GM18870 (cell line): ENCODE results near the gene PARP8.
"Not testable (repeated sequence)": the region's sequence is repeated elsewhere in the genome, so short reads cannot be mapped to it uniquely, and the experiment has no call there.

Experiments used
- ATAC-seq: cut with Tn5 transposase; IDR thresholded peaks from one replicate; pipeline ENCODE4 v1.9.1; 2021; ENCODE audit warnings: moderate library complexity; ENCODE audit not compliant: unreplicated experiment

PARP8 gene

DNA sequence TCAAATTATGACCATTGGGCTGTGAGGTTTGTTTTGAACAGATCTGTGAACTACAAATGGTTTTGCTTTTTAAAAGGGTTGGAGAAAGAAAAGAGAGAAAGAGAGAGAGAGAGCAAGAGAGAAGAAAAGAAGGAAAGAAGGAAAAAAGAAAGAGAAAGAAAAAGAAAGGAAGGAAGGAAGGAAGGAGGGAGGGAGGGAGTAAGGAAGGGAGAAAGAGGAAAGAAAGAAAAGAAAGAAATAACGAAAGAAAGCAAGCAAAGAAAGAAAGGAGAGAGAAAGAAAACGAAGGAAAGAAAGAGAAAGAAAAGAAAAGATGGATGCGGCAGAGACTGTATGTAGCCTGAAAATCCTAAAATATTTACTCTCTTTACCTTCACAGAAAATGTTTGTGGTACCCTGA, 104.0 kb downstream of the PARP8 start:
- ATAC-seq, result no peak

DNA sequence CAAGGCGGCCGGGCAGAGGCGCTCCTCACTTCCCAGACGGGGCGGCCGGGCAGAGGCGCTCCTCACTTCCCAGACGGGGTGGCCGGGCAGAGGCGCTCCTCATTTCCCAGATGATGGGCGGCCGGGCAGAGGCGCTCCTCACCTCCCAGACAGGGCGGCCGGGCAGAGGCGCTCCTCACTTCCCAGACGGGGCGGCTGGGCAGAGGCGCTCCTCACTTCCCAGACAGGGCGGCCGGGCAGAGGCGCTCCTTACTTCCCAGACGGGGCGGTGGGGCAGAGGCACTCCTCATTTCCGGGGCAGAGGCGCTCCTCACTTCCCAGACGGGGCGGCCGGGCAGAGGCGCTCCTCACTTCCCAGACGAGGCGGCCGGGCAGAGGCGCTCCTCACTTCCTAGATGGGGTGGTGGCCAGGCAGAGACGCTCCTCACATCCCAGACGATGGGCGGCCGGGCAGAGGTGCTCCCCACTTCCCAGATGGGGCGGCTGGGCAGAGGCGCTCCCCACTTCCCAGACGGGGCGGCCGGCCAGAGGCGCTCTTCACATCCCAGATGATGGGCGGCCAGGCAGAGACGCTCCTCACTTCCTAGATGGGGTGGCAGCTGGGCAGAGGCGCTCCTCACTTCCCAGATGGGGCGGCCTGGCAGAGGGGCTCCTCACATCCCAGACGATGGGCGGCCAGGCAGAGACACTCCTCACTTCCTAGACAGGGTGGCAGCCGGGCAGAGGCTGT, 108.2 kb downstream of the PARP8 start:
- not testable (repeated sequence) for ATAC-seq

DNA sequence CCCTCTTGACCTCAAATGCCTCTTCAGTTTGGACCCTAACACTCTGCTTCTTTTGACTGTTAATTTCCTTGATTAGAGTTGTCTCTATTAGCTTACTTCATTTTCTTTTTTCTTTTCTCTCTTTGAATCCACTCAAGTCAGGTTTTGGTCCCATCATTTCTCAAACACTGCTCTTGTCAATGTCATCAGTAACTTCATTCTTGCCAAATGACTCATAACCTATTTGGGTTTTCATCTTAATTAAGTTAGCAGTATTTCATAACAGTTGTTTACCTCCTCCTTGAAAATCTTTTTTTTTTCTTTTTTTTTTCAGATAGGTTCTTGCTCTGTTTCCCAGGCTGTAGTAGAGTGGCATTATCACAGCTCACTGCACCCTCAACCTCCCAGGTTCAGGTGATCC, 119.6 kb downstream of the PARP8 start:
- ATAC-seq, result no peak

DNA sequence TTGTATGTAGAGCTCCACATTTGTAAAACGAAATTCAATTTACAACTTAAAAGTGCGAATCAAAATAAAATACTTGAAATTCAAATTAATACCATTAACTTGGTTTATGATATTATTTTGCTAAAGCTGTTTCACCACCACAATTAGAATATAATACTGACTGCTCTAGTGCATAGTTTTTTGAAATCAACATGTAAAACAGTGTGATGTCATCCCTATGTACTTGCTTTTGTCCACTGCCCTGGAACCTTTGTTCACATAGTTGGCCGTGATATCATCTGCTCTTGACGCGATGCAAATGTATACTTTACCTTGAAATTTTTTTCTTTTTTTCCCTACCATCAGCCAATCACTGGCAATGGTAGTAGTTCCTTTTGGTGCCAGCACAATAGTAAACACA, 125.4 kb downstream of the PARP8 start:
- no peak for ATAC-seq

DNA sequence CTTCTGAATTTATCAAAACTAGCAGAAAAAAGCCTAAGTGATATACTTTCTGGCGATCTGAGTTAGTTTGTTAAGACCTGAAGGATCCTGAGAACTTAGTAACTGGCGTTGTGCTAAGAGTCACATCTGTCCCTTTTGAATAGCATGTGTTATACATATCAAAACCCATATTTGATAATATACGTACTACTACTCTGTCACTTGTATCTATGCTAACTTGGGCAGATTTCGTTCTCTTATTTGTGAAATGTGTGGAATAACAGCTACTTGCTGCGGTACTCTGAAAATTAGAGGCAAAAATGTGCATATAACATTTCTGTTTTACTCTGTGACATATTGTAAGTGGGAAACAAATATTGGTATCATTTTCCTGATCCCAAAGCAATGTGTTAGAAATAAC, 126.4 kb downstream of the PARP8 start:
- ATAC-seq, result no peak

DNA sequence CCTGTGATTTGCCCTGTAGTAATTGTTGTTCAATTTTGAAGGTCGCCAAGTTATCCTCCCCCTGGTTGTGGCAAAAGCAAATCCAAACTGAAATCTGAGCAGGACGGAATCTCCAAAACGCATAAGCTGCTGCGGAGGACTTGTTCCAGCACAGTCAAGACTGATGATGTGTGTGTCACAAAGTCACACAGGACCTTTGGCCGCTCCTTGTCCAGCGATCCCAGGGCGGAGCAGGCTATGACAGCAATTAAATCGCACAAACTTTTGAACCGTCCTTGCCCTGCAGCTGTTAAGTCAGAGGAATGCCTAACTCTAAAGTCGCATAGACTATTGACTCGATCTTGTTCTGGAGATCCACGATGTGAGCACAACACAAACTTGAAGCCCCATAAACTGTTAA, 128.4 kb downstream of the PARP8 start:
- ATAC-seq, result no peak

DNA sequence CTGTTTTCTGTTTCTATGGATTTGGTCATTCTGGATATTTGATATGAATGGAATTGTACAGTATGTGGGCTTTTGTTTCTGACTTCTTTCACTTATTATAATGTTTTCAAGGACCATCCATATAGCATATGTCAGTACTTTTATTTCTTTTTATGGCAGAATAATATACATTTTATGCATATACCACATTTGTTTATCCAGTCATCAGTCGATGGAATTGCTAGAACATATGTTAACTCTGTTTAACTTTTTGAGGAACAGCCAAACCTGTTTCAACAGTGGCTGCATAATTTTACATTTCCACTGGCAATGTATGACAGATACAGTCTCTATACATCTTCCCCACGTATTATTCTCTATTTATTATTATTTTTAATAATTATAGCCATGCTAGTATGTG, 131.6 kb downstream of the PARP8 start:
- ATAC-seq, result no peak

DNA sequence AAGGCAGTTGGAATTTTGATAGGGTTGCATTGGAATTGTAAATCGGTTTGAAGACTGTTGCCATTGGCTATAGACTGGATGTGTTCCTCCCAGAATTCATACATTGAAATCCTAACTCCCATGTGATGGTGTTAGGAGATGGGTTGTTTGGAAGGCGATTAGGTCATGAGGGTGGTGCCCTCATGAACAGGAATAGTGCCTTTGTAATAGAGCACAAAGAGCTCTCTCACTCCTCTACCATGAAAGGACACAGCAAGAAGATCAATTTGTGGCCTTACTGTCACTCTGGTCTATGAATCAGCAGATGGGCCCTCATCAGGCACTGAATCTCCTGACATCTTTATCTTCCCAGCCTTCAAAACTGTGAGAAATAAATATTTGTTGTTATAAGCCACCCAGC, 133.2 kb downstream of the PARP8 start:
- ATAC-seq, result no peak

DNA sequence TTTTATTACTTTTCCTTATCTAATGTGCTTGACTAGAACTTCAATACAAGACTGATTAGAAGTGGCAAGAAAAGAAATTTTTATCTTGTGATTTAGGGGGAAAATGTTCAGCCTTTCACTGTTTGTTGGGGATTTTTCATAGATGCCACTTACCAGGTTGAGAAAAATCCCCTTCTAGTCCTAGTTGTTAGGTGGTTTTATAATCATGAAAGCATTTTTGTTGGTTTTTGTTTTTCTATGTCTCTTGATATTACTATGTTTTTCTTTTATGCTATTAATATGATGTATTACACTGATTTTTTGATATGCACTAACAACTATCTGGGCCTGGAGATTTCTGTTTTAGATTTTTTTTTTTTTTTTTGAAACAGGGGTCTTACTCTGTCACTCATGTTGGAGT, 134.0 kb downstream of the PARP8 start:
- no peak for ATAC-seq

DNA sequence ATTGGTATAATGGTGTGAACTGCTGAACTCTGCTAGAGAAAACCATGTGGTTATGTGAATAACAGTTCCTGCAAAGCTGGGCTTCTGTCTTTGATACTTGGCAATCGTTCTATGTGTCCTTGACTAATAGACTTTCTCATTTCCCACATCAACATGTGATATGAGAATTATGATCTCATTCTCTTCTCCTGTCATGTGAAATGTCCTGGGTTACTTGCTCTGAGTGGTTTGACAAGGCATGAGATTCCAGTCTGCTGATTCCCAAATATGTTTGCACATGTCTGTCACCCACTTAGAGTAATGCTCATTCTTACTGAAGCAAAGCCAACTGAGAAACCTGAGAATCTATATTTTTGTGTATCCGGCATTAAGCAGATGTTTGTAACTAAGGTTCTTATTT, 141.2 kb downstream of the PARP8 start:
- ATAC-seq, result no peak

DNA sequence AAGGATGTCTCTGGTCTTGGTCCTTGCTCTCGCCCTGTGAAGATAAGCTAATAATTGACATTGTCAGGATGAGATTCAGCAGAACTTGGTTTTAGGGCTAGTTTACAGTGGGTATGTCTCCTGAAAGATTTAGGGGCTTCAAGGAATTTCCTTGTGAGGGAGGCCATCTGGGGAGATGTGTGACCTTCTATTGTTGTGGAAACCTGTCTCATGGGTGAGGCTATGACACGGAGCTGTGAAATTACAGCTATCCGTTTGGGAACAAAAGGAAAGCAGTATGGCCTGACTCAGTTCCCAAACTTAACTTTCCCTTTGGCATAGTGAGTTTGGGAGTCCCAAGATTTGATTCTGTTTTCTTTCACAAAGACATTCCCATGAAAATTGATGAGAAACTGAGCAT, 142.0 kb downstream of the PARP8 start:
- no peak for ATAC-seq

DNA sequence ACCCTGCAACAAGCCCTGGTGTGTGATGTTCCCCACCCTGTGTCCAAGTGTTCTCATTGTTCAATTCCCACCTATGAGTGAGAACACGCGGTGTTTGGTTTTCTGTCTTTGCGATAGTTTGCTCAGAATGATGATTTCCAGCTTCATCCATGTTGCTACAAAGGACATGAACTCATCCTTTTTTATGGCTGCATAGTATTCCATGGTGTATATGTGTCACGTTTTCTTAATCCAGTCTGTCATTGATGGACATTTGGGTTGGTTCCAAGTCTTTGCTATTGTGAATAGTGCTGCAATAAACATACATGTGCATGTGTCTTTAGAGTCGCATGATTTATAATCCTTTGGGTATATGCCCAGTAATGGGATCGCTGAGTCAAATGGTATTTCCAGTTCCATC, 145.3 kb downstream of the PARP8 start:
- ATAC-seq, result not testable (repeated sequence)

DNA sequence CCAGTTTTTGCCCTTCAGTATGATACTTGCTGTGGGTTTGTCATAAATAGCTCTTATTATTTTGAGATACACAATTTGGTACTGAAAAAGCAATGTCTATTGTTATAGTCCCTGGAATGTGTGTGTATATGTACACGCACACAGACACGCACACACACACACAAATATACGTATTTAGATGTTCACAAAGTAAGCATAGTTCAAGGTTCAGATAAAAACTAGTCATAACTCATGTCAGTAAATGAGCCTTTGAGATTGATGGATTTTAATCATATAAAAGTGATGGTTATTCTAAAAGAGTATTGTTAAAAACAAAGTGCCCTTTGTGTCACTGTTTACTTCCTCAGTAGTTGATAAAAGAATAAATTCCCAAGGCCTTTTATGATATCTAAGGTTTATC, 147.3 kb downstream of the PARP8 start:
- ATAC-seq, result no peak

DNA sequence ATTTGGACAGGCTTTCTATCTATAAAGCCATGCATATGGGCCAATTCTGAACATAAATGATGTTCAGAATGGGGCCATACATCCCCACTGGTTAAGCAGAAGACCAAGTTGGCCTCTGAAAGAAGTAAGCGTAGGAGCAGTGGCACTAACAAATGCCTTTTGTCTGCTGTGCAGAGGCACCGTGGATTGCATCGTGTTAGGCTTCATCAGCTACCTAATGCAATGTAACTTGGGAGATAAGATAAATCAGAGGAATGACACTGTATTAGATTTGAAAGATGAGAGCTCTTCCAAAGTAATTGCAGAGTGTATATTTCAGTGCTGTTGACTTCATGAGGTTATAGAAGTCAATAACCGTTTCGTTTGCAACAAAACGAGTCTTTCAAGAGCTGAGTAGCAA, 148.1 kb downstream of the PARP8 start:
- no peak for ATAC-seq

DNA sequence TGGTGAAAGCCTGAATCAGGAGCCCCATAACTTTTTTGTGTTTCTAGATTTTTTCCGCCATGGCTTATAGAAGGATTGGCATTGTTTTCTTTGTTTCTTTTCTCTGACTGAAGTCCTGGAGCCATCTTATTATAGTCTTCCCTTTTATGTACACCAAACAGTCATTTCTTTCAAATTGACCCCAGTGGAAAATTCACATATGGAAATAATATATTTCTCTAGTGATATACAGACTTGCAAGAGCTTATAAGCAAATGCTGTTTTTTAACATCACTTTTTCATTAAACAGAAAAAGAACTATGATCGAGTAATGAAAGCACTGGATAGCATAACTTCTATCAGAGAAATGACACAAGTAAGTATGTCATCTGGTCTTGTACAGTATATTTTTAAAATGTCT, 155.6 kb downstream of the PARP8 start:
- ATAC-seq, result no peak

DNA sequence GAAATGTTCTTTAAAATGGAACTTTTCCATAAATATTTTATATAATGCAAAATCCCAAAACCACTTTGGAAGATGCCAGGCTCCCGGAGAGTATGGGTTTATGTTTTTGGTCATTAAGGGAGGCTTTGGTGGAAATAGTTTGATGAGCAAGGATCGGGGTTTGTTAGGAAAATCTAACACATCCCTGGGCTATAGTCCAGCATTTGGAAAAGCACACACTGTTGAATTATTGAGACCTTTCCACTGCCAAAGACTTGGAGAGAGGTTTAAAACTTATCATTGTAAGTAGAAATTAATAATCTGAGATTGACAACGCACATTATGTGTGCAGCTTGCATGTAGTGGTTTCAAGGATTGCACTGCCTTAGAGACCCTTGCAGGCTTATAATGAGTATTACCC, 156.3 kb downstream of the PARP8 start:
- ATAC-seq, result no peak

DNA sequence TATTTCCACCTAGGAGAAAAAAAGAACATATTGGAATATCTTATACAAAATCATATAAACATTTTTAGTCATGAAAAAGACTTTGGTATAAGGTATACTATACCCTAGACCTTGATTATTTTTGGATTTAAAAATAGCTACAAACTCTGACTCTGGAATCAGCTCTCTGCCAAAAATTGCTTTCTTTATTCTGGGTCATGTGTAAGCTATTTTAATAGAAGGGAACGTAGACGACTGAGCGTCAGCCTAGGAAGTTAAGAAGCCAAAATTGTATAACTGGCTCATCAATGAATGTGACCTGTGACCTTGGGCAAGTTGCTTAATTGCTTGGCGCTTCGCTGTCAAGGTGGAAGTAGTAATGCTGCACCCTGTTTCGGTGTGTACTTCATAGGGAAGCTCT, 157.1 kb downstream of the PARP8 start:
- no peak for ATAC-seq

DNA sequence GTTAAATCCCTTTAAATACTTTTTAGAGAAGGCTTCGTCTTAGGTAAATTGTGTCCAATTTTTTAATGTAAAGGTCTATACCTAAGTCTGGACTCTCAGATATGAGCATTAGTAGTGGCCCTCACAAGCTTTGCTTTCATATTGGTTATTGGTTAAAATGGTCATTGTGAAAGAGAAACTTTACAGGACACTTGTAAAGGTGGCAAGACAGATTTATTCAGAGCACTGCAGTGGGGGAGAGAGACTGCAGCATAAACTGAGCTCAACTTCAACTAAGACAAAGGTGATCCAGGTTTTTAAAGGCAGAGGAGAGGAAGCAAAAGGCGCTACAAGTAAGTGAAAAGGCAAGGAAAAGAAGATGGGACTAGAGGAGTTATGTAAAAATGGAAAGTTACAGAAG, 157.7 kb downstream of the PARP8 start:
- no peak for ATAC-seq

DNA sequence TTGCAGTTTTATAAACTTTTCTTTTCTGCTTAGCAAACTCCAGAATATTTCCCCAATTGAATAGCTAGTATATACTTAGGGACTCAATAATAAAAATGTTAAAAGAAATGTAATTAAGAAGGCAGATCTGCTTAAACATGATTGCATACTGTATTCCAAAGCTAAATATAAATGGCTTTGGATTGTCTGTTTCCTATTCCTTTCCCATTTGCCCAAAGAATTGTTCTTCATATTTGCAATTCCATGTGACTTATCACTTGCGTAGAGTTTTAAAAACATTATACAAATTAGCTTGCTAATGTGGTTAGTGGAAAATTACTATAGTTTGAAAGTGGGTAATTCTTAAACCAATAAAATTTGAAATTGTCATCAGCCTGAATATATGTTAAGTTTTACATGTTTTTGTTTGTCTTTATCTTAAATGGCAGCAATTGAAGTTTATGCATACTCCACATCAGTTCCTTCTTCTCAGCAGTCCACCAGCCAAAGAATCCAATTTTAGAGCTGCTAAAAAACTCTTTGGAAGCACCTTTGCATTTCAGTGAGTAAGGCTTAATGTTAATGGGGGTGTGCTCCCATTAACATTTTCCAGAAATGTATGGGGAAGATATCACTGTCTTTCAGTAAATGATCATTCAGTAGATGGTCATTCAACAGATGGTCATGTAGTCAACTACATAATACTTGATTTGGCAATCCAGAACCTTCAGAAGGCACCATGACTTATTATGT, 161.2 kb downstream of the PARP8 start:
- ATAC-seq, result no peak

DNA sequence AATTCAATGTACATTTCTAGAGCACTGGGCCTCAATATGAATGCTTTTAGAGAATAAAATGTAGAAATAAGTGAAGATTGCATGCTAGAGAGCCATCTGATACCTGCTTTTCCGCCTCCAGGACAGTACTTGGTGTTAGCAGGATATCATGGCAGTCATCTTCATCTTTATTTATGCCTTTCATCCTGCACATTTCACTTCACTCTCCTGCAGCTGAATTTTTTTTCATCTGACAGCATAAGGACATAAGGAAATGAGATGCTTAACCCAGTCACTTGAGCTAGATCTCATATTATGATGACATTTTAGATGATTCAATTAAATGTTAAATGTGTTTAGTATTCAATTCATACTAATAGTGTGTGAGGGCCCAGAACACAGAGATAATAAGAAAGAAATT, 162.6 kb downstream of the PARP8 start:
- no peak for ATAC-seq

DNA sequence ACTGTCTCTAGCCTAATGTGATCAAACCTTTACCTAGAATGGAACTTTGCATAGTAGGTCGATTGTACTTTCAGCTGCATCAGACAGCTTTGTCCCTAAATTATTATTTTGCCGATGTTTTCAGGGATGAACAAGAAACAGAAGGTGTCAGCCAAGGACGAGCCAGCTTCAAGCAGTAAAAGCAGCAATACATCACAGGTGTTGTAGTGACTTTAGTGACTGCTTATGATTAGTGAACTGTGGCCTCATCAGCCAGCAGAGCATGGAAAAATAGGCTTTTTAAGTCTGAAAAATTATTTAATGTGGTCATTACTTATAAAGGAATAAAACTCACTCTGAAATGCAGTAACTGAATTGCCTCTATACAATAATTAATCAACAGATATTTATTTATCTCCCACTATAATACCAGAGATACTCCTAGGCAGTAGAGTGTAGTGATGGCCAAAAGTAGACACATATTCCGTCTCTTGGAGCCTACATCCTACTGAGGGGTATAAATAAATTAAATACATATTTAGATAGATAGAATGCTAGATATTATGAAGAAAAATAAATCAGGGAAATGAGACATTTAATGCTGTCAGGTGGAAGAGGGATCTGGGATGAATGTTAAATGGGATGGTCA, 166.3 kb downstream of the PARP8 start:
- no peak for ATAC-seq

DNA sequence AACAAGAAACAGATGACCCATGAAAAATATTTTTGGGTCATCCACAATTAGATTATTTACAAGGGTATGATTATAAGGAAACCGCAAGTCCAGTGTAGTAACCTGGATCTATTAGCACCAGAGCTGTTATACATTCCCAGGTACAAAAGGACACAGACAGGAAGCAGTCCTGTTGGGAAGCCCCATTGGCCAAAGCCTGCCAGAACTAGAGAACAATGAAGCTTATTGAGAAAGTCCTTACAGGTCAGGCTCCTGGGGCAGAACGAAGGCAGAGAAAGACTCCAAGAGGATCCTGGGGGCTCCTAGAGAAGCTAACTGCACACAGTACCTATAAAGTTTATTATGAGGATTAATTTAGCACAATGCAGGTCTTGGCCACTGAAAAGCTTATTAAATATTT, 169.9 kb downstream of the PARP8 start:
- no peak for ATAC-seq
